ENCODE measurements around the gene VTN.

Gene VTN

DNA sequence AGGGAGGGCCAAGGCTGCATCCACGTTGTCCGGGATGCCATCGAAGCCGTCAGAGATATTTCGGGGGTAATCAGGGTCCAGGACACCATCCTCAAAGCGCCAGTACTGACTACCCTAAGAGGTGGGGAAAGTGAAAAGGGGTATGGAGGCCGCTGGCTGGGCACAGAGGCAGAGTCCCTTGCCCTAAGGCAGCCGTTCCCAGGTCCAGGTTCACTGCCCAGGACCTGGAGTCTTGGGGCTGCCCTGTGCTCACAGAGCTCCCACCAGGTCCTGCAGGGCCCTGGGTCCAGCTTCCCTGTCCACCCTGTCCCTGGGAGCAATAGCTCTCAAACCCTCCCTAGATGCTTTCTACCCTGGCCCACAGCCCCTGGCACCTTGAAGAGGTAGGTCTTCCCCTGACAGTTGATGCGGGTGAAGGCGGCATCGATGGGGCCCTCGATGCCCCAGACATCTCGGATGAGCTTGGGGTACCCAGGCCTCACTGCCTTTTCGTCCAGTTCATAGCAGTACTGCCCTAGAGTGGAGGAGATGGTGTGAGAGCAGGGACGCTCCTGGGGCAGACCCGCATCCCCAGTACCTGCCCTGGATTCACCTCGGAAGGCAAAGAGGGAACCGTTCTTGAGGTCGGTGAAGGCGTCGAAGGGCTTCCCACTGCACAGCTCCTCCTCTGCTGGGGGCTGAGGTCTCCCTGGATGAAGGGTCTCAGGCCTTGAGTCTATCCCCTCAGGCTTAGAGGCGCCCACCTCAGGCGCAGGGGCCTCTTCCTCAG lies 1.0 kb downstream of the VTN start:
- DNase-seq (ENCODE audit: low read depth, low spot score) = no peak

DNA sequence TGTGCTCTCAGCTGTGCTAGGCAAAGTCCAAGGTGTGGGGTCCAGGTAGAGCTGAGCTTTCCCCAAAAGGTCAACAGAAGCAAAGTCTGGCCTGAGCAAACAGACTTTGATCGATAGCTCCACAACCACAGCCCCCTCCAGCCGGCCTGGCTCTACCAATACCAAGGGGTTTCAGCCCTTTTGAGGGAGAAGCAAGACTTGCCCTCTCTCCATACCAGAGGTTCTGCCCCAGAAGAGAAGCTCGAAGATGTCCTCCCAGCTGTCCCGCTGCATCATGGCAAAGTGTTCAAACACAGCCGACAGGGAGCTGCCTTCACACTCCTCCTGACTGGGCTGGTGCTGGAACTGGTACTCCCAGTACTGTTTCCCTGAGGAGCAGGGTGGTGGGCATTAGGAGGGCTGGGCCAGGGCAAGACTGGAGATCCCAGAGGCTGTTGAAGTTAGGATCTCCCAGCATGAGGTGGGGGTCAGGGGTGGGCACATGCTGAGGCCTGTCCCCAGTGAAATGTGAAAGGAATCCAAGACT lies 1.7 kb downstream of the VTN start:
- no peak for DNase-seq (ENCODE audit: low read depth, low spot score)

DNA sequence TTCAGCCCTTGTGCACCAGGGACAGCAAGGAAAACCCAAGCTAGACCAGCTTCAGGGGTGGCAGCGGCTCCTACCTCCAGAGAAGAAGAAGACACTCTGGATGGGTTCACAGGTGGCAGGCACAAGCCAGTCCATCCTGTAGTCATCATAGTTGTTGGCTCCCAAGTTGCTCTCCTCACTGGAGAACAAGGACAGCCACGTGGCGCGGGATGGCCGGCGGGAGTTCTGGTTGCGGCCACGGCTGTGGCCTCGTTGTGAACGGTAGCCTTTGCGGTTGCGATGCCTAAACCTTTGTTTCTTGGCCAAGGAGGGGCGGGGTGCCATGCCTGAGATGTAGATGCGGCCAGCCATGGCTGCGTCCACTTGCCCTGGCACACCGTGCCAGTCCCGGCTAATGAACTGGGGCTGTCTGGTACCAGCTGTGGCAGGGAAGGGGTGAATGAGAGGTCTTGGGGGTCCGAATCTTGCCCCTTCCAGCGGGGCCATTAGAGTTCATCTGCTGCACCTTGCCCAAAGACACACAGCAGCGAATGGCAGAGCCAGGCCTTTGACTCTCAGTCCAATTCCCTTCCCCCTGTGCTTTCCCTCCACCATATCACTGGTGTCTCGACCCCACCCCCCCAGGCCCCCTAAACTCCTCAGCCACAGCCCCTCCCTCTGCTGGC lies 2.3 kb downstream of the VTN start:
- DNase-seq (ENCODE audit: low read depth, low spot score) = no peak

DNA sequence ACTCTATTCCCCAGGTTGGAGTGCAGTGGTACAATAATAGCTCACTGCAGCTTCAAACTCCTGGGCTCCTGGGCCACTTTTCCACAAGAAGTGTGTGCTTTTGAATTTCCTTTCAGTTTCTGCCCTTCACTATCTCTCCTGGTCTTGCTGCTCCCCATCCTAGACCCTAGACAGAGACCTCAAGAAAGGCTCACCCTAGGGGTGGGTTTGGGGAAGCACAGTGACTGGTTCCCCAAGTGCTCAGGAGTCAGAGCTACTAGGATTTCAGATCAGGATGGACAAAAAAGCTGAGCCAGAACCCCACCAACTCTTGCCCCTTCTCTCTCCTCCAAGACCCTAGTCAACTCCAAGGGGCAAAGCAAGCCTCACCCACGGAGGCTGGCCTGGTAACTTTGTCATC lies 3.5 kb downstream of the VTN start:
- DNase-seq (ENCODE audit: low read depth, low spot score) = no peak

DNA sequence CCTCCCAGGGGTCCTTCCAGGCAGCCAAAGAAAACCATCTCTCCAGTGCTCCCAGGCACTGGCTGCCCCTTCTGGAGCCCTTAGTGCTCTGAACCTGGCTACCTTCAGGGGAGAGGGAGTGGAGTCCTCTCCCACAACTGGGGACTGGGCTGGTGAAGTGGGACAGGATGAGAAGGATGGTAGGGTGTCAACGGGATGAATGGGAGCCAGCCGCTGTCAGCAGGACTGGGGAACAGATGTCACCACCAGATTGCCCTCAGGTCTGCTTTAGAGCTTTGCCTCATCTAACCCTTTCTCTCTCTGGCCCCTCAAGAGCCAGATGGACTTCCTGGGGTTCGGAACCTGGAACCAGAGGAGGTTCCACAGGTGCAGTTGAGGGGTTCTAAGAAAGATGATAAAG lies 4.6 kb downstream of the VTN start:
- no peak for DNase-seq (ENCODE audit: low read depth, low spot score)

DNA sequence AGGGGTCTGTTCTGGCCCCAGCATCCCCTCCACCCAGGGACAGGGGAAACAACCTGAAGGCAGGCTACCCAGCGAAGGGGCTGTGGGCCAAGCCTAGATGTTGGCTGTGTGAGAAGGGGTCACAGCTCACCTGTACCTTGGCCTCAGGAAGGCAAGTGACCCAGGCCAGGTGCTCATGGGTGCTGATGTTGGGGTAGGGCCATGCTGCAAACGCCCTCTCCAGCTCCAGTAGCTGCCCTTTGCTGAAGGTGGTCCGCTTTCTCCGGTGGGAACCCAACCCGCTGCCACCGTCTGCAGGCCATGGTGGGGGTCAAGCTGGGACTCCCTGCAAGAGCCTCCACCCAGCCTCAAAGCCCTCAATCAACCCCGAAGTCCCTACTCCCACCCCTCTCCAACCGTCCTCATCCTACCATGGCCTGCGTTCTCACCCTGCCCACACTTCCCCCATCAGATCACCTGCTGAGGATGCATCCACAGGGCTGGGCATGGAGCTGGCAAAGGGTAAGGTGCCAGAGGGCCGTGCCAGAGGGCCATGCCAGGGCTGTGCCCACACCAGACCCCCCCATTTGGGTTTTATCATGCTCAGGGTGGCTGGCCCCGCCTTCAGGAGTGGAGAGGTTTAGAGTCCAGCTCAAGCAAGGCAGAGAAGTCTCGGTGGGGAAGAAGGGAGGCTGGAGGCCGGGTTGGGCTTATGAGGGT lies 5.3 kb downstream of the VTN start, which contains the start of gene SEBOX:
SEBOX (minus strand) TSS at position 535 of the 699 bp plus-strand sequence; CDS start at position 487, 48 bp downstream.
- DNase-seq (ENCODE audit: low read depth, low spot score) = no peak

DNA sequence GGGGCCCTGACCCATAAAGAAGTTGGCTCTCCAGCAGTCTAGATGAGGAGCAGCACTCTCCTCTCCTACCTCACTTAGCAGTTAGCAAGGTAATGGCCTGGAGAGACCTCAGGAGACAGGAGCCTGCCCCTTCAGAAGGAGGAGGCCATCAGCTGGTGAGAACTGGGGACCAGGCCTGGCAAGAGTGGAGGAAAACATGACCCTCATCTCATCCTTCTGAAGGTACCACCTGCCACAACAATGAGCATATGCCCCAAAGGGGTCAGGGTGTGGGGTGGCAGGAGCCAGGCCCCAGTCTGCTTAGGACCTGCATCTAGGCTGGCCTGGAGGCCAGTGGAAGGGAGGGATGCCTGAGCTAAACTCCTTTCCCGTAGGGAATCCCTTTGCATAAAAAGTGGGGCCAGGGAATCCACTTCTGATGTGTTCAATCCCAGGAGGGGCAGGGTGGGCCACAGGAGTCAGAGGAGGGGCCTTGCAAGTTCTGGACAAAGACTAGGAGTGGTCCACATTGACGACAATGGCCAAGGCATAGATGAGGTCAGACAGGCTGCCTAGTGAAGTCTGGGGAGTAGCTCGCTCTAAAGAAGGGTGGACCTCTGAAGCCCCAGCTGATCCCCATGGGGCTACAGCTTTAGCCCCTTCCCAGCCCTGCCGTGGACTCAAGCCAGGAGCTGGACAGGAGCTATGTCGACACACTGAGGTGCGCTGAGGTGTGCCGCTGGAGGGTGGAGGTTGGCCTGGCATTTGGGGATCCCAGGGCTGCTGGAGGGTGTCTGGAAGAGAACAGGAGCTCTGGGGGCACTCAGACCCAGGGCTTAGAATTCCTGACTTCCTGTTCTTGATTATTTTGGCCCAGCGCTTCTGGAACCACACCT lies 6.1 kb downstream of the VTN start:
- no peak for DNase-seq (ENCODE audit: low read depth, low spot score)

DNA sequence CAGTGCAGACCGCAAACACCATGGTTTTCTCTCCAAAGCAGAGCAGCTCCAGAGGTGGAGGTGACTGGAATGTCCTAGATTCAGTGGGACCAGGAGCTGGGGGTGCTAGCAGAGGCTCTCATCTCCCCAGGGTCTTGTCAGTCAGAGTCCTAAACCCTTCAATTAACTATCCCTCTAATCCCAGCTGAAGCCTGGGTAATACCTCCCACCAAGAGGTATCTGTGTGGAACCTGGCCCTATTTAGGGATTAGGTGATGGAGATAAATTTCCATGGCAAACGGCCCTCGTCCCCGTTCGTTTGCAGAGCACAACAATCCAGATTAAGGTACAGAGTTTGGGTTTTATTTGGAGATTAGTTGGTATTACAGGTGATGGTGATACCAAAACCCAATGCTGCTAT lies 6.9 kb downstream of the VTN start:
- no peak for DNase-seq (ENCODE audit: low read depth, low spot score)

DNA sequence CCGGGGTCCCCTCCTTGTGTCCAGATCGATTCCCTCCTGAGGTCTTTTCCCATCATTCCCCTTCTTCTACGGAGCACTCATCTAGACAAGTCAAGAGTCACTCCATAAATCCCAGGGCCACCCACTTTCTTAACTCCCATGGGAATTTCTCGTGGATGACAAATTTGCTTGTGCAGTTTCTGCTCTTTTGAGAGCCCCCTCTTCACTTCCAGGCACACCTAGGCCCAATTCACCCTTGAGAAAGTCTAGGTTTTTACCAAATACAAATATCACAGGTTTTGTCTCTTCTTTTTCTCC lies 12.3 kb downstream of the VTN start:
- no peak for DNase-seq (ENCODE audit: low read depth, low spot score)

DNA sequence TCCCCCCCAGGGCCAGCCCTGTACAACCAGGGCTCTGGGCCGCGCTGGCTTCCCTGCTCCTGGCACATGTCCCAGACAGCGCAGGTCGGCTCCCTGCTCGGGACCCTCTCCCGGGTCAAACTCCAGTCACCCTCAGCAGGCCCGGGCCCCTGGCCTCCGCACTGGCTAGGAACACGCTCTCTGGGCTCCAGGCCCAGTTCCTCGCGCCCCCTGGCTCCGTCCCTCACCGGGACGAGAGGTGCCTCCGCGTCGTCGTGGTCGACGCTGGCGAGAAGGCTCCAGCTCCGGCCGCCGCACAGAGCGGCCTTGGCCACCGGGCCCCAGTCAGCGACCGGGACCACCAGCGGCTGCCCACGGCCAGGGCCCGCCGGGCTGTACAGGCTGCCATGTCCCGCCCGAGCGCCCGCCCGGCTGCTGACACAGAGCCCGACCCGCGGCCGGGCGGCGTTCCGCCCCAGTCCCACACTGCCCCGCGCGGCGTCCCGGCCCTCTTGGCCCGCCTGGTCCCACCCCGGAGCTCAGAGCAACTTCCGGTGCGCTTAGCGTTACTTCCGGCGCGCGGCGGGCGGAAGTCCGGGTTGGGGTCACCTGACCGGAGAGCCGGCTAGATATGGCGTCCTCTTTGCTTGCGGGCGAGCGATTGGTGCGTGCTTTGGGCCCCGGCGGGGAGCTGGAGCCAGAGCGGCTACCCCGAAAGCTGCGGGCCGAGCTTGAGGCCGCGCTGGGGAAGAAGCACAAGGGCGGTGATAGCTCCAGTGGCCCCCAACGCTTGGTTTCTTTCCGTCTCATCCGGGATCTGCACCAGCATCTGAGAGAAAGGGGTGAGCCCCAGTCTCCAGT lies 12.8 kb downstream of the VTN start, which contains the start of gene POLDIP2:
POLDIP2 (minus strand) TSS at position 467 of the 840 bp plus-strand sequence; CDS start at position 388, 79 bp downstream.
- no peak for DNase-seq (ENCODE audit: low read depth, low spot score)

DNA sequence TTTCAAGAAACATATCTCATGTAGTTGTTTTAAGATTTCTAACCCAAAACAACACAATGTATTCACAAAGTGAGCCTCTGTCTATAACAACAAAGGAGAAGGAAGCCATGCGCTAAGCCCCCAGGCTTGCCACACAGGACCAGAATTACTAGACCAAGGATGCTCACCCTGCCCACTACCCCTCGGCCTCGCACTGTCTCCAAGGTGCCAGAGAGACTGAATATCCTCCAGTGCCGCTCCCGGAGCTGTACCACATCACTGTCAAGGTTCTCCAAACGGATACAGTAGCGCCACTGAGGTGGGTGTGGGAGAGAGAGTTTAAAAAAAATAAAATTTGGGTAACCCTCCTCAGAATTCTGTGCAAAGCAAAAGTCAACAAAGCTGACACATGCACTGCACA lies 19.8 kb downstream of the VTN start:
- no peak for DNase-seq (ENCODE audit: low read depth, low spot score)

DNA sequence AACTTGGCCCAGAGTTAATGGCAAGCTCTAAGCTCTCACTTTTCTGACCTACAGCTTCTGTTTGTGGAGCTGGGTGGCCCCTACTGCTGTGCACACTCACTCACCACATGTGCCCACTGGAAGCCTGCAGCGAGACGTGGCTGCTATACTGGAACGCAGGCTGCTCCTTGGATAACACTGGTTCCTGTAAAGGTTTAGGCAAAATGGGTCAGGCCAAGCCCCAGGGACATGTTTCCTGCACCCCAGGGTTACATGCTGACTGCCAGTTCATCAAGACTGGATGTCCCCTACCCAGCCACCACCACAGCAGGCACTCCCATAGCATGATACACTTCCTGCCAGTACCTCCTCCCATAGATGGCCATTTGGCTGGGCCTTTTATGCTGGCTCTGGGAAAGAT lies 21.1 kb downstream of the VTN start:
- DNase-seq (ENCODE audit: low read depth, low spot score) = no peak

DNA sequence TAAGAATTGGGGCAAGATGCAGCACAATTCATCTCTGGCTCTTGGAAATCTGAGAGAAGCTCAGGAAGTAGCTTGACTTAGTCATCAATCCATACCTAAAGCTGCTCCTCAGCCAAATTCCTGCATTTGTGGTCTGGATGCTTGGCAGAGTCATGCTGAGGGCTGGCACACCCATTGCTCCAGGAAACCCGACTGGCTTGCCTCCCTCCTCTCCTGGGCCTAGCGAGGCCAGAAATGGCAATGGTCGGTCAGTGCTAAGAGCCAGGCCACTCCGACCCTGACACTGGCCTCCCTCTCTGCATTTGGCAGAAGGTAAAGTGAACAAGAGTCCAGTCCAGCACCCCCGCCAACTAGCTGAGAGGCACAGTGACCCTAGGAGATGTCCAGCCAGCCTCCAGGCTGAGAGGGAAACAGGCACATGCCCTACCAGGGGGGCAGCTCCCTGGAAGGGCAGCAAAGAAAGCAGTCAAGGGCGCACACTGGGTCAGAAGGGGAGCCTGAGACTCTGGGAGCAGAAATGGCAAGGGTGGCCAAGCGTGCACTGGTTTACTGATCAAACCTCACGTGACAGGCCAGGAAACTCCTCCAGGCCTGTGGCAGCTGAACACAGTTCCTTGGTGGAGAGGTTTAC lies 22.7 kb downstream of the VTN start:
- DNase-seq (ENCODE audit: low read depth, low spot score) = no peak

DNA sequence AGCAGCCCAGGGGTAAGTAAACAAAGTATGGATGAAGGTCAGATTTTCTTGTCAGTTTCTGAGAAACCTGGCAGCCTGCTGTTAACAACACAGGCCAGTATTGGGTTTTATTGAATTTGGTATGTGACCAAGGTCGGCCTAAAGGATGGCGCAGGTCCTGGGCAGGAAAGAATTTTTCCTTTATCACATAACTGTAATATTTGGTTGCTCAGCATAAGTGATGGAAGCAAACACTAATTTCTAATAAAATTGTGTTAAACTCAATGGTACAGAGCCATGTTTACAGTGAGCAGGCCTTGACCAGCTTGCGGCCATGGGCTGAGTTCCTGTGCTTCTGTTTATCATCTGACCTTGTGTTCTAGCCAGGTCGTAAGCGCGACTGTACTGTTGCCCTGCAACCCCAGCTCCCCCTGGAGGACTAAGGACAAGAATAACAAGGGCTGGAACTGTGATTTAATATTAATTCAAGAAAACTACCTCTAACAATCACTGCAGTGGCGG lies 23.3 kb downstream of the VTN start:
- DNase-seq (ENCODE audit: low read depth, low spot score) = no peak

DNA sequence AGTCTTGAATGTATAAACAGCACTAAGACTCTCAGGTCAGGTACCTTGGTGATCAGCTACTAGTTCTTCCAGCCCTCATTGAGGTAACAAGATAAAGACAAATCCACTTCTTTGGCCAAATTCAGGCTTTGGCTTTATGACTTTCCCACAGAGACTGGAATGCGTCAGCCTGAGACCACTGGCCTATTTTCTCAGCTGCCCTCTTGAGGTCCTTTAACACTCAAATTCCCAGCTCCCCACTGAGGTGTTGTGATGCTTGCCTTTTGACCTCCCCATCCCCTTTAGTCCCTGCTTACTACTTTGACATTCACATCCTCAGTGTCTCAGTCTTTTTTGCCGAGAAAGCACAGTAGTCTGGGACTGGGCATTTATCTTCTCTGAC lies 23.9 kb downstream of the VTN start:
- no peak for DNase-seq (ENCODE audit: low read depth, low spot score)

DNA sequence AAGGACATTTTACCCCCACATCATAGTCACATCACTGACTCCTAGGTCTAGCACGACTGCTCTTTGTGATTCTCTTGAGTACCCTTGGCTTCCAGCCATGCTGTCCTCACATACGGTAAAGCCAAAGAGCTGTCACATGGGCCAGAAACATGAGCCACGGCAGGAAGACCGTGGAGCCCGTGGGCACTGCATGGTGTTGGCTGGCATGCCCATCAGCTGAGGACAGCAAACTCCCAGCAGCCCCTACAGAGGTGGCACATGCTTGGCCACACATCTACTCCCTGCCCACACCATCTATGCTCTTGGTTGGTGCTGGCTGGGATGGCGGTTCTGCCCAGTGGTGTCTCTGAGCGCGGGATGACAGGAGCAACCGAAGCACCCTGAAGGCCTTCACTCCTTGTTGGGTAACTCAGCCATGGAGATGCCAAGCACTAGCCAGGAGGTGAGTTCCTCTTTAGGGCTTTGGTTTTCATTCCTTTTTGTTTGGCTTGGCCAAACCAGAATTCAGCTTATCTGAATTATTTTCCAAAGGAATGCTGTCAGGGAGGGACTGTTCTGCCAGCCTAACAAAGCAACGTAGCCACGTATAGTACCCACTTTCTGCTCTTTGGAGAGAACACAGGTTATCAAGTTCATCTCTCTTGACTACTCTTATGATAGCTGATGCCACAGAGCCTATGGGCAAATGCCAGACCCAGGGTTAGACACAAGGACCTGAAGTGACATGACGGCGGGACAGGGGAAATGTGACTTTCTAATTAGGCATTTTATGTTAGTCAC lies 24.5 kb downstream of the VTN start:
- DNase-seq (ENCODE audit: low read depth, low spot score) = no peak

DNA sequence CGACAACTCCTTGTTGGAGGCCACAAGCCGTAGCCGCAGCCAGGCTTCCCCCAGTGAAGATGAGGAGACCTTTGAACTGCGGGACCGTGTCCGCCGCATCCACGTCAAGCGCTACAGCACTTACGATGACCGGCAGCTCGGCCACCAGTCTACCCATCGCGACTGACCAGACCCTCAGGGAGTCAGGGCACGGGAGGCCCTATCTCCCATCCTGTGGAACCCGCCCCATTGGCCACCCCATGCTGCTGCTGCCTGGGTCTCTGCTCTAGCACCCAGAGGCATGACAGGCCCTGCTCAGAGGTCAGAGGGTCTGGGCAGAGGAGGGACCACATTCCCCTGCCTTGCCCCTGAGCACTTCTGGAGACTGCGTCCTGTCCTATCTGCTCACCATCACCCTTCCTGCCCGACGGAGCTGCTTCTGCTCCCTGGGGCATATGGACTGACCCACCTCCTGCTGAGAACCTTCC lies 25.6 kb downstream of the VTN start:
- no peak for DNase-seq (ENCODE audit: low read depth, low spot score)

DNA sequence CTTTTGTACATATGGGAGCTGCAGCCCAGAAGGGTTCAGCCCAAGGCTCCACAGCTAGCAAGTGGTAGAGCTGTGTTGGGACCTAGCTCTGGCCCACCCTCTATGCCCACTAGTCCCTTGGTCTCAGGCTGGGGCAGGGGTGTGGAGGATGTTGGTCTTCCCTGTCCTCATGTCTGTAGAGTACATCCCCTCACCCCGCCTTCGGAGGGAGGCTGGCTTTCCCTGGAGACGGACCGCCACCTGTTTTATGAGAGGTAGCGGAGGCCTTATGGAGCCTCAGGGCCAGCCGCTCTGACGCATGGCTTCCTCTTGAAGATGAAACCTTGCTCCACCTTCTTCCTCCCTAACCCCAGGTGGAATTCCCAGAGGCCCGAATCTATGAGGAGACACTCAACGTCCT lies 26.1 kb downstream of the VTN start:
- DNase-seq (ENCODE audit: low read depth, low spot score) = no peak

DNA sequence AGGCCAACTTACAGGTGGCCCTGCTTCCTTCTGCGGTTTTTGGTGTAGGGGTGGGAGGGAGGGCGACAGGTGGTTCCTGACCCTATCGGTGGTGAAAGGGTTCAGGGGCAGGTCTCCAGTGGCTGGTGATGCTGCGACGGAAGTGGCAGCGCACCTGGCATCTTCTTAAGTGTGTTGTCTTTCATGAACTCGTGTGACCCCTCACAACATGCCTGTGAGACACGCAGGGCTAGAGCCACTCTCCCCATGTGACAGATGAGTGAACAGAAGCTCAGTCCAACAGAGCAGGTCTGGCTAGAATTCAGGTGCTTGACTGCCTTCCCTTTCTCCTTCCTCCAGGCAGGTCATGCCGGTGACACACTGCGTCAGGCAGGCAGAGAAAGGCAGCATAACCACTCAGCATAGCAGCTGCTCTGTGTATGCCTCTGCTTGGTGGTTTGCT lies 26.6 kb downstream of the VTN start:
- DNase-seq (ENCODE audit: low read depth, low spot score) = no peak
